NCI-H1930 (cell line): Measurements from ENCODE around the gene MPPE1.
"Not testable (repeated sequence)": the region's sequence is repeated elsewhere in the genome, so short reads cannot be mapped to it uniquely, and the experiment has no call there.

Source experiments
- DNase-seq, 2 experiments: peaks; one replicate each; lab custom pipeline; 2025; lab: John Stamatoyannopoulos, UW

The MPPE1 gene

DNA sequence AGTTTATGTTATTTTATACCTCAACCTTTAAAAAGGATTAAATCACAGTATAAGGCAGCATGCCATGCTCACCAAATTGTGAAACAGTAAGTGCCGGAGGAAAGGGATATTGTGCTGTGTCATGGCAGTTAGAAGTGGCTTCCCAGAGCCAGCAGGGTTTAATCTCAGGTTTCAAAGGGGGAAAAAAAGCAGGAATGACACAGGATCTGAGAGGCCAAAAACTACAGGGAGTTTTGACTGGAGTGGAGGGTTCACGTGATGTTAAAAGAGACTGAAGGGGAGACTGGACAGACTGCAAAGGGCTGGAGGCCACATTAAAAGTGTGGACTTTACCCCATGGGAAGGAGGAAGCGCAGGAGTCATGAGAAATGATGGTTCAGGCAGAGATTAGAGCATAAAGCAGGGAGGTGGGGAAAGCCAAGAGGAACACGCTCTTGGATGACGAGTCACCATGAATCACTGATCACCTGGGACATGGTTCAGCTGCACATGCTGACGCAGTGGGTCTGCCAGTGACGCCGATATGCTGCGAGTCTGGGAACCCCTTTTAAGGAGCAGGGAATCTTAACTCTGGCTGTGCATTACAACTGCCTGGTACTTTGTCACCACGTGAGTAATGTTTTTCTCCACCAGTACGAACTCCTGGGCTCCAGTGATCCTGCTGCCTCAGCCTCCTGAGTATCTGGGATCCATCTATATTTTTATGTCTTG lies 50.8 kb downstream of the MPPE1 start:
- DNase-seq: no peak

- DNase-seq: not testable (repeated sequence)
These were observed 53.6 kb downstream of the MPPE1 start for GRCh38 chr18:11854554-11854953.

DNA sequence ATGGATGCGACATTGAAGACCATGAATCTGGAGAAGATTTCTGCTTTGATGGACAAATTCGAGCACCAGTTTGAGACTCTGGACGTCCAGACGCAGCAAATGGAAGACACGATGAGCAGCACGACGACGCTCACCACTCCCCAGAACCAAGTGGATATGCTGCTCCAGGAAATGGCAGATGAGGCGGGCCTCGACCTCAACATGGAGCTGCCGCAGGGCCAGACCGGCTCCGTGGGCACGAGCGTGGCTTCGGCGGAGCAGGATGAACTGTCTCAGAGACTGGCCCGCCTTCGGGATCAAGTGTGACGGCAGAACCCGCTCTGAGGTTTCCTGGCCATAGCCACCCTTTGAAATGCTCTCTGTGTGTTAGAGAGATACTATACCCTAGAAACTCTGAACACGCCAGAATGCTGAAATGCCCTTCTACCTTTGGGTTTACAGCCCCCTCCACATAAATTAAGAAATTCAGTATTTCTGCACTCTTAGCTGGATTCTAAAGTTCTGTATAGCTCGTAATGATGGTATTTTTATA lies 56.2 kb downstream of the MPPE1 start:
- peak in 1 of 2 experiments; percentile 2 for DNase-seq

GRCh38 chr18:11851146-11851805 lies 56.8 kb downstream of the MPPE1 start, which contains the start of gene CHMP1B:
TSS of gene CHMP1B (plus strand) at chr18:11851413. CDS start at chr18:11851512, 99 bp downstream.
- DNase-seq: peak; percentile 76 to 87

- no peak for DNase-seq
These were observed 57.3 kb downstream of the MPPE1 start for GRCh38 chr18:11850821-11851145.

DNA sequence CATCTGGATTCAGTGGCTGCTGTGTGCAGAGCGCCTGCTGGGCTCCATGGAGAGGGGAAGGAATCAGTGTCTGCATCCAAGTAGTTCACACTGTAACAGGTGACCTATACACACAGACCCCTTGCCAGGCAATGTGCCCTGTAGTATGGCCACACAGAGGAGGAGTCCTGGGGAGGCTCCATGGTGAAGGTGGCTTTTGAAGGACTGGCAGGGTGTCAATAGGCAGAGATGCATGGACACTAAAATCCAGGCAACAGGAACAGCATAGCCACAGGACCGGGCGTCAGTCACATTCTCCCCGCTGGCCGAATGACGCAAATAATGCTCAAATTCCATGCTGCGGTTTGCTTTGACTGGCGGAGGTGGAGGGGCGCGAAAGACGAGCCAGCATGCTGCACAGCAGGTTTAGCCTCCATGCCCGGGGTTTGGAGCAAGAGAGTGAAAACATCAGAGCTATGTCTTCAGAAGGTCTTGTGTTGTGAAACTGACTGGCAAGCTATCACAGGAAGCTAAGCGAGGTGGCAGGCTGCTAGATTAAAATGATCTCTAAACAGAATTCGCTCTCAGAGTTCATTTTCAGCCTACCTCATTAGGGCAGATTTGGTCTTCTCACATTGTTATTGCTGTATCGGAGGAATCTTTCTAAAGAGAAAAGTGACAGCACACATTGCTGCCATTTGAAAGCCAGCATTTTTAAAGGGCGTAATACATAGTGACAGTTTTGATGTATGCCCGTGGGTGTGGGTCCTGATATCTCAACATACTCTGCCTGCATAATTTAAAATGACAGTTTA lies 58.1 kb downstream of the MPPE1 start:
- DNase-seq: no peak

DNA sequence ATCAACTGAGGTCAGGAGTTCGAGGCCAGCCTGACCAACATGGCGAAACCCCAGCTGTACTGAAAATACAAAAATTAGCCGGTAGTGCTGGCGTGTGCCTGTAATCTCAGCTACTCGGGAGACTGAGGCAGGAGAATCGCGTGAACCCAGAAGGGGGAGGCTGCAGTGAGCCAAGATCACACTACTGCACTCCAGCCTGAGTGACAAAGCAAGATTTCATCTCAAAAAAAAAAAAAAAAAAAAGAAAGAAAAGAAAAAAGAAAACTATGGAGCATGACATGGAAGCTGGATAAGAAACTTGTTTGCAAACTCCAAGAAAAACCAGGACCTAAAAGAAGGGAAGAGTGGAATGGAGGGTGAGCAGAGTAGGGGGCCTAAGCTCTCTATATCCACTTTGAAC lies 58.8 kb downstream of the MPPE1 start:
- no peak for DNase-seq

DNA sequence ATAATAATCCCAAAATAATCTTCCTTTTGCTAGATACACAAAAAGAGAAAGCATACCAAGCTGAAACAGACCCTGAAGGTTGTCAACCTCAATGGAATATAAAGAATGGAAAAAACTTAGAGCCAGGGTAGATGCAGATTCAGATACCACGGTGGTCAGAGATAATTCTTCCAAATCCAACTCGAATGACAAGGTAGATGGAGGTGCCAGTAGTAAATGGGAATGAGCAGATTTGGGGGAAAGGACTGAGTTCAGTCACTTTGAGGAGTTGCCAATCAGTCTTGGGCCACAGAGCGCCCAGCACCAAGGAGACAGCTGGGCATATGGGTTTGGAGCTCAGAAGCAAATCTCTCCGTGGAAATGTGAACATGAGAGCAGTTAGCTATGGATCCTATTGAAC lies 60.3 kb downstream of the MPPE1 start:
- no peak for DNase-seq

- DNase-seq: no peak
These were observed 62.5 kb downstream of the MPPE1 start for GRCh38 chr18:11845654-11846053.

GRCh38 chr18:11844436-11844835 lies 63.7 kb downstream of the MPPE1 start:
- DNase-seq: no peak

DNA sequence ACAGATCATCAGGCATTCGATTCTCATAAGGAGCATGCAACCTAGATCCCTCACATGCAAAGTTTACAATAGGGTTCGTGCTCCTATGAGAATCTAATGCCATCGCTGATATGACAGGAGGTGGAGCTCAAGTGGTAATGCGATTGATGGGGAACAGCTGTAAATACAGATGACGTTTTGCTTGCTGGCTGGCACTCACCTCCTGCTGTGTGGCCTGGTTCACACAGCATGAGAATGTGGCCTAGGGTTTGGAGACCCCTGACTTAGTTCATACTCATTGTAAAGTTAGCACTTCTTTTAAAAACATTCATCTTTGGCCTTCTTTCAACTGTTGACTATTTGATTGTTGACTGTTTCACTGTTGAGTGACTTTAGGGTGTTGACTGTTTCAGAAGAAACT lies 65.6 kb downstream of the MPPE1 start:
- no peak for DNase-seq

- no peak for DNase-seq
These were observed 67.6 kb downstream of the MPPE1 start for GRCh38 chr18:11840493-11840892.

DNA sequence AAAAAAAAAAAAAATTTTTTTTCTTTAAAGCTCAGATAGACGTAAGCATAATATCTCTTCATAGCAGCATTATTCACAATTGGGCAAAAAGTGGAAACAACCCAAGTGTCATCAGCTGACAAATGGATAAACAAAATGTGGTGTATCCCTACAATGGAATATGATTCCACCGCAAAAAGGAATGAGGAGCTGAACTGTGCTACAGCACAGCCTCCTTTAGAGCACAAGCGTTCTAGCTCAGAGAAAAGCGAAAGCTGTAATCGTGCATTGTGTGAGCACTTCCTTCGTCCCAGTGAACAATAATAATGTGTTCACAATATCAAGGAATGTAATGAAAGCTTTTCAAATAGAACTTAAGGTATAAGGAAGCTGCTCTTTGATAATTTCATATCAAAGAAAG lies 68.6 kb downstream of the MPPE1 start:
- no peak for DNase-seq

DNA sequence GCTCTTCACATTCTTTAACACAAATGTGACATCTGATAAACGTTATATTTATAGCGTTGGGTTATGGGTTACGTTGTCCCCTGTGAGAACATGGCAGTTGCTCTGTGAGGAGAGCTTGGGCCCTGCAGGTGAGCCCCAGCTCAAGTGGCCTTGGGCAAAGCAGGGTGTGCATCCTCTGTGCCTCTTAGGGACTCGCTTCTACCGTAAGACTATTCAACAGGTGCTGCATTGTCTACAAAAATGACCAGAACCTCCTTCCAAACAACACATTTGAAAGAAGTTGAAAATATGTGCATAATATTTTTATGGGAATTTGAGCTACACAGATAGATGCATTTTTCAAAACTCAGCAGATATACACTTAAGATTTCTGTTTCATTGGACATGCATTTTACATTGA lies 73.3 kb downstream of the MPPE1 start:
- no peak for DNase-seq
